ENCODE measurements around the gene FRMD1. TPM values are rescaled to one million over a fixed set of nuclear protein-coding genes. Genes with fewer than 3 reads are reported as not detected.

FRMD1 gene
- total RNA-seq, 1 experiment from 2014 or later: not detected

DNA sequence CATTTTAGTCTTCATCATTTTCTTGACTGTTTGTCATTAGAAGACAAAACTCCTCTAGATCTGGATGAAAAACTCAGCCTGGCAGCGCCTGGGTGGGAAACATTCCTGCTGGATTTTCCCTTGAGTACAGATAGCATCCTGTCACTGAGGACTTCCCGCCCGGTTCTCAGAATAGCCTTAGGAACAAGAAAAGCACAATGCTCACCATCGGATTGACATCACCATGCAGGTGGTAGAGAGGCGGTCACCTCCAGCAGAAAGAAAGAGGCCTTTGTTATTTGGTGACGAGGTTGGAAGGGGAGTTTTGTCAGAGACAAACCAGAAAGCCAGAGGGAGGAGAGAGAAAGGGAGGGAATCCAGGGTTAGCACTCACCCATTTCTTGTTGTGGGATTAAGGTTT lies 41.8 kb downstream of the FRMD1 start:
- ChIA-PET CTCF (no interaction called here), POLR2A (no interaction called here)
- no TSS peak for BruUV-seq (replicated peaks)
- TF ChIP-seq, protein P1, sequence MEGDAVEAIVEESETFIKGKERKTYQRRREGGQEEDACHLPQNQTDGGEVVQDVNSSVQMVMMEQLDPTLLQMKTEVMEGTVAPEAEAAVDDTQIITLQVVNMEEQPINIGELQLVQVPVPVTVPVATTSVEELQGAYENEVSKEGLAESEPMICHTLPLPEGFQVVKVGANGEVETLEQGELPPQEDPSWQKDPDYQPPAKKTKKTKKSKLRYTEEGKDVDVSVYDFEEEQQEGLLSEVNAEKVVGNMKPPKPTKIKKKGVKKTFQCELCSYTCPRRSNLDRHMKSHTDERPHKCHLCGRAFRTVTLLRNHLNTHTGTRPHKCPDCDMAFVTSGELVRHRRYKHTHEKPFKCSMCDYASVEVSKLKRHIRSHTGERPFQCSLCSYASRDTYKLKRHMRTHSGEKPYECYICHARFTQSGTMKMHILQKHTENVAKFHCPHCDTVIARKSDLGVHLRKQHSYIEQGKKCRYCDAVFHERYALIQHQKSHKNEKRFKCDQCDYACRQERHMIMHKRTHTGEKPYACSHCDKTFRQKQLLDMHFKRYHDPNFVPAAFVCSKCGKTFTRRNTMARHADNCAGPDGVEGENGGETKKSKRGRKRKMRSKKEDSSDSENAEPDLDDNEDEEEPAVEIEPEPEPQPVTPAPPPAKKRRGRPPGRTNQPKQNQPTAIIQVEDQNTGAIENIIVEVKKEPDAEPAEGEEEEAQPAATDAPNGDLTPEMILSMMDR (IDR thresholded peaks at IDR 0.05; ENCODE audit: unreplicated experiment): no peak
- intact Hi-C loops (cut with micrococcal nuclease): no loop called here
- no peaks in the 10 kb centered on the region for H3K27me3 Mint-ChIP-seq (ENCODE audit: insufficient read depth, unreplicated experiment)
- H3K27ac Mint-ChIP-seq (ENCODE audit: low read depth, unreplicated experiment): no peak overlapping the region
- peaks cover 16% of the 10 kb centered on the region for H3K4me1 Mint-ChIP-seq (ENCODE audit: insufficient read depth, unreplicated experiment)
- no peak overlapping the region for H3K4me3 Mint-ChIP-seq (ENCODE audit: unreplicated experiment)
- H3K9me3 Mint-ChIP-seq (ENCODE audit: unreplicated experiment): no peaks in the 10 kb centered on the region
- no peak for DNase-seq (ENCODE audit: unreplicated experiment)
- no peaks in the 10 kb centered on the region for H3K36me3 Mint-ChIP-seq (ENCODE audit: insufficient read depth, unreplicated experiment)

DNA sequence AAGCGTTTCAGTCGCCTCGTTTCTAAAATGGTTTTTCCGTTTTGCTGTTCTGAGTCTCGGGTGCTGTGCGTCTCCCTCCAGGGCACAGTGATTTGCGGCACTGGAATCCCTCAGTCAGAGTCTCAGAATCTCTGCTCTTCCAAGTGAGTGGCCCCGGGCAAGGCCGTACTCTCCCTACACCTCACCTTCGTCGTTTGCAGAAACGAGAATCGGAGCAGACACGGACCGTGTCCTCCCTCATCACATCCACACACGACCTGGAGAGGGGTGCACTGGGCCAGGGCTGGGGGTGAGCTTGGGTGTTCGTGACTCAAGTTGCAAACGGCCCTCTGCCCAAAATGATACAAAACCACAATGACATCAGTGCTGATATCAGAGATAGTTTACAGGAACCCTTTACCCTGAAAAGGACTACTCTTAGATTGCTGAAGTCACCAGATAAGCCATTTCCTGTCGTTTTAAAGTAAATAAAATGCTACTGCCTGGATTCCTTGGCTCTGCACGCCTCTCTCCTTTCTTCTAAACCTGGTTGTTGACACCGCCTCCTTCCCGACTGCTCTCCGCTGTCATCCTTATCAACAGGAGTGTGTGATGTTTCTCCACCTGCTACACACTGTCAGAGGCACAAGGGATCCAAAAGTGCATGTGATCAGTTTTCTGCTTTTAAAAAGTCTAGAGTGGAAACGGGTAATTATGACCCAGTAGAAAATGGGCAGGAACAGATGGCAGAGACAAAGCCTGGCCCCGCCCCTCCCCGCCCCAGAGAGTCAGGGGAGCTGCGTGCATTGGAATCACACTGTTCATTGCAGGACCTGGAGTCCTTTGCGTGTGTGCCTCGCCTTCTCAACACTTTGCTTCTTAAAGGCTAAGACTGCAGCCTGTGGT lies 43.1 kb downstream of the FRMD1 start:
- BruUV-seq (replicated peaks): no TSS peak
- ChIA-PET POLR2A (no interaction called here), CTCF (interaction anchor here (0.6 kb wide), 1 partner anchor 129 kb away, joined by 3 read pairs; no protein-coding TSS in a partner anchor)
- TF ChIP-seq, protein P1 (IDR thresholded peaks at IDR 0.05; ENCODE audit: unreplicated experiment): no peak
- intact Hi-C loops (cut with micrococcal nuclease): no loop called here
- DNase-seq (ENCODE audit: unreplicated experiment): peak; percentile 11
- Mint-ChIP-seq H3K36me3 (ENCODE audit: insufficient read depth, unreplicated experiment) (no peaks in the 10 kb centered on the region), H3K4me3 (ENCODE audit: unreplicated experiment) (peak overlapping the region; percentile 73), H3K4me1 (ENCODE audit: insufficient read depth, unreplicated experiment) (peaks cover 16% of the 10 kb centered on the region), H3K27ac (ENCODE audit: low read depth, unreplicated experiment) (no peak overlapping the region), H3K9me3 (ENCODE audit: unreplicated experiment) (no peaks in the 10 kb centered on the region), H3K27me3 (ENCODE audit: insufficient read depth, unreplicated experiment) (no peaks in the 10 kb centered on the region)

DNA sequence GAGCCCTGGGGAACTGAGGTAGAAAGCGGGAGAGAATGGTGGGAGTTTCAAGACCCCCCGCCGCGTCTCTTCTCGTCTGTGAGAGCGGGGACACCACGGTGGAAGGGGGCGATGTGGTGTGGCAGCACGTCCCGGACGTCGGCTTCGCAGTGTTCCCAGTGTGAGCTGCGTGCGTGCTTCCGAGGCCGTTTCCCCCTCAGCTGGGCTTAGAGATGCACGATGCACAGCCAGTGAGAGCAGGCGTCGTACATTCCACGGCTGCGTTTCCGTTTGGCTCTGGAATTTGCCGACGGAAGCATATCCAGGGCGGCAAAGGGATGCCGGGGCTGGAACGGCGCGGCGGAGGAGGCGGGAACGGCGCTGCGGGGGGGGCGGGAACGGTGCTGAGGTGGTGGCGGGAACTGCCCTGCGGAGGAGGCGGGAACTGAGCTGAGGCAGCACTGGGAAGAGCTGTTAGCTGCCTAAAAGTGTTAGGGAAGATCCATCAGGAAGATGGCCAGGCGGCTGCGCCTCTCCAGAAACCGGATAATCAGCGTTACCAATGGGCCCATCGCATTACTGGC lies 43.8 kb downstream of the FRMD1 start:
- BruUV-seq (replicated peaks): no TSS peak
- intact Hi-C loops (cut with micrococcal nuclease): no loop called here
- peaks cover 16% of the 10 kb centered on the region for H3K4me1 Mint-ChIP-seq (ENCODE audit: insufficient read depth, unreplicated experiment)
- H3K4me3 Mint-ChIP-seq (ENCODE audit: unreplicated experiment): peak overlapping the region; percentile 73
- H3K9me3 Mint-ChIP-seq (ENCODE audit: unreplicated experiment): no peaks in the 10 kb centered on the region
- no peaks in the 10 kb centered on the region for H3K36me3 Mint-ChIP-seq (ENCODE audit: insufficient read depth, unreplicated experiment)
- TF ChIP-seq, protein P1 (IDR thresholded peaks at IDR 0.05; ENCODE audit: unreplicated experiment): no peak
- POLR2A ChIA-PET: no interaction called here
- H3K27ac Mint-ChIP-seq (ENCODE audit: low read depth, unreplicated experiment): no peak overlapping the region
- CTCF ChIA-PET: no interaction called here
- H3K27me3 Mint-ChIP-seq (ENCODE audit: insufficient read depth, unreplicated experiment): no peaks in the 10 kb centered on the region
- DNase-seq (ENCODE audit: unreplicated experiment): peak; percentile 7

DNA sequence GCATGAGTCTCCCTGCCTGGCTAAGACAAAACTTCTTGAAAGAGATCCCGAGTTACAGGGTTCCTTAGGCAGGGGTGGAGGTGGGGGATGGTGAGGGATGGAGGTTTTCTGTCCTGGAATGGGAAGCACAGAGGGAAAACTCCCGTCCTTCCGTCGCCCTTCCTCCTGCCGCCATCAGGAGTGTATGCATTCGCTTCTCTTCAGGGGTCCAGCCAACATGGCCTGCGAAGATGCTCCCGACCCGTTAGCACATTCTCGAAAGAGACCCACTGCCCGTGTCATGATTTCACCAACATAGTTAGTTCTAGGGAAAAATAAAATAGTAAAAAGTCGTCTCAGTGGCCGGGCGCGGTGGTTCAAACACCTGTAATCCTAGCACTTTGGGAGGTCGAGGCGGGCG lies 44.5 kb downstream of the FRMD1 start:
- no TSS peak for BruUV-seq (replicated peaks)
- H3K27ac Mint-ChIP-seq (ENCODE audit: low read depth, unreplicated experiment): no peak overlapping the region
- POLR2A ChIA-PET: no interaction called here
- H3K27me3 Mint-ChIP-seq (ENCODE audit: insufficient read depth, unreplicated experiment): no peaks in the 10 kb centered on the region
- intact Hi-C loops (cut with micrococcal nuclease): no loop called here
- CTCF ChIA-PET: no interaction called here
- TF ChIP-seq, protein P1 (IDR thresholded peaks at IDR 0.05; ENCODE audit: unreplicated experiment): no peak
- peak overlapping the region; percentile 73 for H3K4me3 Mint-ChIP-seq (ENCODE audit: unreplicated experiment)
- no peaks in the 10 kb centered on the region for H3K9me3 Mint-ChIP-seq (ENCODE audit: unreplicated experiment)
- no peaks in the 10 kb centered on the region for H3K36me3 Mint-ChIP-seq (ENCODE audit: insufficient read depth, unreplicated experiment)
- H3K4me1 Mint-ChIP-seq (ENCODE audit: insufficient read depth, unreplicated experiment): peaks cover 21% of the 10 kb centered on the region
- DNase-seq (ENCODE audit: unreplicated experiment): no peak

All from MCF 10A (cell line).